ENCODE measurements around the gene ADSS1. TPM values are rescaled to one million over a fixed set of nuclear protein-coding genes. Genes with fewer than 3 reads are reported as not detected.
"Not testable (repeated sequence)": the region's sequence is repeated elsewhere in the genome, so short reads cannot be mapped to it uniquely, and the experiment has no call there.

Gene ADSS1
- total and polyA plus RNA-seq, 4 donors = 1.8 to 18.8 (median 12.2) TPM

GRCh38 chr14:104726600-104727451, 2.8 kb downstream of the ADSS1 start (continued):
- TF ChIP-seq REST (IDR thresholded peaks at IDR 0.05) = no peak

- Histone ChIP-seq H3K9me3 (ENCODE audit: control insufficient read depth in 4 of 4, low read length in 3 of 4) (no peaks in the 10 kb centered on the region), H3K27ac (ENCODE audit: low read depth in 1 of 2, low read length in 2 of 2) (no peak overlapping the region), H3K4me1 (ENCODE audit: control insufficient read depth in 4 of 4, insufficient read depth in 4 of 4, low read length in 3 of 4) (peaks cover 18 to 68% (median 53%) of the 10 kb centered on the region in 4 donors), H3K36me3 (ENCODE audit: control insufficient read depth in 4 of 4, insufficient read depth in 3 of 4, low read depth in 1 of 4, low read length in 3 of 4) (no peaks in the 10 kb centered on the region), H3K4me3 (ENCODE audit: low read depth in 1 of 3, low read length in 3 of 3) (no peak overlapping the region), H3K9ac (ENCODE audit: low read depth in 1 of 2, low read length in 2 of 2) (no peak overlapping the region), H3K27me3 (ENCODE audit: control insufficient read depth in 4 of 4, insufficient read depth in 4 of 4, low read length in 3 of 4) (no peaks in the 10 kb centered on the region)
- TF ChIP-seq, protein P1, sequence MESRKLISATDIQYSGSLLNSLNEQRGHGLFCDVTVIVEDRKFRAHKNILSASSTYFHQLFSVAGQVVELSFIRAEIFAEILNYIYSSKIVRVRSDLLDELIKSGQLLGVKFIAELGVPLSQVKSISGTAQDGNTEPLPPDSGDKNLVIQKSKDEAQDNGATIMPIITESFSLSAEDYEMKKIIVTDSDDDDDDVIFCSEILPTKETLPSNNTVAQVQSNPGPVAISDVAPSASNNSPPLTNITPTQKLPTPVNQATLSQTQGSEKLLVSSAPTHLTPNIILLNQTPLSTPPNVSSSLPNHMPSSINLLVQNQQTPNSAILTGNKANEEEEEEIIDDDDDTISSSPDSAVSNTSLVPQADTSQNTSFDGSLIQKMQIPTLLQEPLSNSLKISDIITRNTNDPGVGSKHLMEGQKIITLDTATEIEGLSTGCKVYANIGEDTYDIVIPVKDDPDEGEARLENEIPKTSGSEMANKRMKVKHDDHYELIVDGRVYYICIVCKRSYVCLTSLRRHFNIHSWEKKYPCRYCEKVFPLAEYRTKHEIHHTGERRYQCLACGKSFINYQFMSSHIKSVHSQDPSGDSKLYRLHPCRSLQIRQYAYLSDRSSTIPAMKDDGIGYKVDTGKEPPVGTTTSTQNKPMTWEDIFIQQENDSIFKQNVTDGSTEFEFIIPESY (IDR thresholded peaks at IDR 0.05) = no peak
- TF ChIP-seq HNF4G (IDR thresholded peaks at IDR 0.05) (no peak), GABPA (IDR thresholded peaks at IDR 0.05 in 1 of 2, conservative IDR thresholded peaks at IDR 0.05 in 1 of 2) (no peak), EGR1 (IDR thresholded peaks at IDR 0.05; ENCODE audit: low read depth in 2 of 2) (no peak), MAX (IDR thresholded peaks at IDR 0.05) (no peak), FOXA2 (IDR thresholded peaks at IDR 0.05) (no peak), NR2F2 (IDR thresholded peaks at IDR 0.05) (no peak), FOXA1 (IDR thresholded peaks at IDR 0.05) (no peak), REST (IDR thresholded peaks at IDR 0.05) (no peak), YY1 (IDR thresholded peaks at IDR 0.05) (no peak)
- TF ChIP-seq, protein P2, sequence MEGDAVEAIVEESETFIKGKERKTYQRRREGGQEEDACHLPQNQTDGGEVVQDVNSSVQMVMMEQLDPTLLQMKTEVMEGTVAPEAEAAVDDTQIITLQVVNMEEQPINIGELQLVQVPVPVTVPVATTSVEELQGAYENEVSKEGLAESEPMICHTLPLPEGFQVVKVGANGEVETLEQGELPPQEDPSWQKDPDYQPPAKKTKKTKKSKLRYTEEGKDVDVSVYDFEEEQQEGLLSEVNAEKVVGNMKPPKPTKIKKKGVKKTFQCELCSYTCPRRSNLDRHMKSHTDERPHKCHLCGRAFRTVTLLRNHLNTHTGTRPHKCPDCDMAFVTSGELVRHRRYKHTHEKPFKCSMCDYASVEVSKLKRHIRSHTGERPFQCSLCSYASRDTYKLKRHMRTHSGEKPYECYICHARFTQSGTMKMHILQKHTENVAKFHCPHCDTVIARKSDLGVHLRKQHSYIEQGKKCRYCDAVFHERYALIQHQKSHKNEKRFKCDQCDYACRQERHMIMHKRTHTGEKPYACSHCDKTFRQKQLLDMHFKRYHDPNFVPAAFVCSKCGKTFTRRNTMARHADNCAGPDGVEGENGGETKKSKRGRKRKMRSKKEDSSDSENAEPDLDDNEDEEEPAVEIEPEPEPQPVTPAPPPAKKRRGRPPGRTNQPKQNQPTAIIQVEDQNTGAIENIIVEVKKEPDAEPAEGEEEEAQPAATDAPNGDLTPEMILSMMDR (IDR thresholded peaks at IDR 0.05; ENCODE audit: low read depth, low read length, missing input control) = no peak
- DNase-seq (ENCODE audit: low spot score) = no peak
- 95% methylated on average over 17 of the region's 17 CpGs for WGBS
Measured at GRCh38 chr14:104728631-104729030, 4.6 kb downstream of the ADSS1 start.

- H3K4me1 ChIP-seq (ENCODE audit: control insufficient read depth in 4 of 4, insufficient read depth in 4 of 4, low read length in 3 of 4) = peaks cover 20 to 71% (median 57%) of the 10 kb centered on the region in 4 donors
- 97% methylated on average over 66 of the region's 73 CpGs for WGBS
Measured at GRCh38 chr14:104729176-104729834, 5.3 kb downstream of the ADSS1 start.

More at GRCh38 chr14:104729176-104729834, 5.3 kb downstream of the ADSS1 start:
- H3K4me3 ChIP-seq (ENCODE audit: low read depth in 1 of 3, low read length in 3 of 3); H3K36me3 ChIP-seq (ENCODE audit: control insufficient read depth in 4 of 4, insufficient read depth in 3 of 4, low read depth in 1 of 4, low read length in 3 of 4); DNase-seq (ENCODE audit: low spot score); H3K9ac ChIP-seq (ENCODE audit: low read depth in 1 of 2, low read length in 2 of 2); H3K9me3 ChIP-seq (ENCODE audit: control insufficient read depth in 4 of 4, low read length in 3 of 4); H3K27ac ChIP-seq (ENCODE audit: low read depth in 1 of 2, low read length in 2 of 2); H3K27me3 ChIP-seq (ENCODE audit: control insufficient read depth in 4 of 4, insufficient read depth in 4 of 4, low read length in 3 of 4): not testable (repeated sequence)
